ENCODE data around the gene SH3RF3. TPM values are rescaled to one million over a fixed set of nuclear protein-coding genes. Genes with fewer than 3 reads are reported as not detected.

Gene SH3RF3
- total RNA-seq, 1 donor from 2014 or later = 2.1 TPM

DNA sequence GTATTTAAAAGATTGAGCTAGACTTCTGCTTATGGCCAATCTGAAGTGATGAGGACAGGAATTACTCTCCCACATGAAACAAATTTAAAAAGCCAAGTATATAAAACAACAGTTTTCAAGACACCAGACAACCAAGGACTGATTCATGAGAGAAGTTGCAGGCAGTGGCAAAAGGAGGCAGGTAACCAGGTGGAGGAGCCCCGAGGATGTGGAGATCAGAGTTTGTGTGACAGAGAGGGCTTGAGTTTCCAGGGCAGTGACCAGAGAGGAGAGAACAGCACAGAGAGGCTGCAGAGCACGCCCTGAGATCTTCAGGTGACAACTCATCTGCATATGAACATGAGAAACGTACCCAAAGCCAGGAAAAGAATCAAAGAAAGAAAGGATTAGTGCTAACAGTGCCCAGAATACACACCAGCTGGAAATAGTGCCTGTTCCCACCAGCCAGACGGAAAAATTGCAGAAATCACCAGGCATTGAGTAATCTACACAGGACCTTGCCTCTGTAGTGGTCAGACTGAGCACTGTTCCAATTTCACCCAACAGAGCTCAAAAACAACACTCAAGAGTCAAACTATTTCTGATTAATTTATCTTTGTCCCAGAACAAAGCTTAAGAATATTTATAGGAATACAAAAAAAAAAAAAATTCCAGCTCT, 311.6 kb downstream of the SH3RF3 start:
- Histone ChIP-seq H3K27me3 (ENCODE audit: control insufficient read depth in 3 of 3, insufficient read depth in 3 of 3, low read length in 3 of 3) (no peaks in the 10 kb centered on the region), H3K9ac (ENCODE audit: low read depth in 1 of 3, low read length in 3 of 3) (no peak overlapping the region), H3K9me3 (ENCODE audit: control insufficient read depth in 3 of 3, low read length in 3 of 3) (peaks cover 0 to 12% (median 0%) of the 10 kb centered on the region in 3 donors), H3K27ac (ENCODE audit: low read depth, low read length) (no peak overlapping the region), H3K4me3 (ENCODE audit: low read length in 3 of 3) (no peak overlapping the region), H3K4me1 (ENCODE audit: control insufficient read depth in 3 of 3, insufficient read depth in 3 of 3, low read length in 3 of 3) (peaks cover 33 to 40% (median 37%) of the 10 kb centered on the region in 3 donors), H3K36me3 (ENCODE audit: control insufficient read depth in 3 of 3, insufficient read depth in 3 of 3, low read length in 3 of 3) (peaks cover 4 to 8% (median 7%) of the 10 kb centered on the region in 3 donors)

DNA sequence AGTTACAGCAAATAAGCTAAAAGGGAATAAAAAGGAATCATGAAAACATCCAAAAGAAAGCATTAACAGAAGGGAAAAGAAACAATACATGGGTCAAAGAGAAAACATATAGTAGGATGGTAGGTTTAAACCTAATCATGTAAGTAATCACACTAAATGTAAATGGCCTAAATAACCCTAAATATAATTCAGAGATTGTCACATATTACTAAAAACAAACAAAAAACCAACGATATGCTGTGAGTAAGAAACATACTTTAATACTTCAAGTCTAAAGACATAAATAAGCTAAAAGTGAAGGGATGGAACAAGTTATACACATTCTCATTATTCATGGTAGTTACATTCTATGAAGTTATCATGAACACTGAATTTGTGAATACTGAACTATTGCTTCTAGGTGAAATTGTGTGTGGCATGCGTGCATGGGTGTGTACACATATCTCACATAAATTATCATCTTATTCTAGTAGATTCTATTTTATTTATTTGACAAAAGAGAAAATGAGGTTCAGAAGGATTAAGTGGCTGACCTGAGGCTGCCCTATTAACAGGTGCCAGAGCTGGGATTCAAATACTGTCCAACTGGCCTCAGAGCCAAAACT, 313.8 kb downstream of the SH3RF3 start:
- Histone ChIP-seq H3K4me1 (ENCODE audit: control insufficient read depth in 3 of 3, insufficient read depth in 3 of 3, low read length in 3 of 3) (peaks cover 25 to 32% (median 32%) of the 10 kb centered on the region in 3 donors), H3K9me3 (ENCODE audit: control insufficient read depth in 3 of 3, low read length in 3 of 3) (peaks cover 0 to 12% (median 0%) of the 10 kb centered on the region in 3 donors), H3K27me3 (ENCODE audit: control insufficient read depth in 3 of 3, insufficient read depth in 3 of 3, low read length in 3 of 3) (no peaks in the 10 kb centered on the region), H3K4me3 (ENCODE audit: low read length in 3 of 3) (no peak overlapping the region), H3K36me3 (ENCODE audit: control insufficient read depth in 3 of 3, insufficient read depth in 3 of 3, low read length in 3 of 3) (peaks cover 3 to 8% (median 4%) of the 10 kb centered on the region in 3 donors), H3K9ac (ENCODE audit: low read depth in 1 of 3, low read length in 3 of 3) (no peak overlapping the region), H3K27ac (ENCODE audit: low read depth, low read length) (no peak overlapping the region)

DNA sequence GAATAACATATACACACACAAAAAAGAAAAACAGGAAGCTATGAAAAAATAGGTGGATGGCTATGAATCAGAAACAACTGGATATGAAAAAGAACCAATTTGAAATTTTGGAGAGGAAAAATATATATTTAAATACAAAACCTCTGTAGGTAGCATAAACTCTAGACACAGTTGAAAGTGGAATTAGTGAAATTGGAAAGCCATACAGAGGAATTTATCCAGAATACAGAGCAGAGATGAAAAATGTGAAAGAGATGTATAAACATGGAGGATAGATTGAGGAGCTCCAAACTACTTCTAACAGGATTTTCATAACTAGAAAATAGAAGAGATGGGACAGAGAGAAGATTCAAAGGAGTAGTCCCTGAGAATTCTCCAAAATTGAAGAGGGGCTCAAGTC, 315.9 kb downstream of the SH3RF3 start:
- Histone ChIP-seq H3K9me3 (ENCODE audit: control insufficient read depth in 3 of 3, low read length in 3 of 3) (peaks cover 0 to 12% (median 0%) of the 10 kb centered on the region in 3 donors), H3K36me3 (ENCODE audit: control insufficient read depth in 3 of 3, insufficient read depth in 3 of 3, low read length in 3 of 3) (peaks cover 0 to 4% (median 0%) of the 10 kb centered on the region in 3 donors), H3K4me1 (ENCODE audit: control insufficient read depth in 3 of 3, insufficient read depth in 3 of 3, low read length in 3 of 3) (peaks cover 33 to 38% (median 34%) of the 10 kb centered on the region in 3 donors), H3K4me3 (ENCODE audit: low read length in 3 of 3) (no peak overlapping the region), H3K9ac (ENCODE audit: low read depth in 1 of 3, low read length in 3 of 3) (no peak overlapping the region), H3K27me3 (ENCODE audit: control insufficient read depth in 3 of 3, insufficient read depth in 3 of 3, low read length in 3 of 3) (no peaks in the 10 kb centered on the region), H3K27ac (ENCODE audit: low read depth, low read length) (no peak overlapping the region)

DNA sequence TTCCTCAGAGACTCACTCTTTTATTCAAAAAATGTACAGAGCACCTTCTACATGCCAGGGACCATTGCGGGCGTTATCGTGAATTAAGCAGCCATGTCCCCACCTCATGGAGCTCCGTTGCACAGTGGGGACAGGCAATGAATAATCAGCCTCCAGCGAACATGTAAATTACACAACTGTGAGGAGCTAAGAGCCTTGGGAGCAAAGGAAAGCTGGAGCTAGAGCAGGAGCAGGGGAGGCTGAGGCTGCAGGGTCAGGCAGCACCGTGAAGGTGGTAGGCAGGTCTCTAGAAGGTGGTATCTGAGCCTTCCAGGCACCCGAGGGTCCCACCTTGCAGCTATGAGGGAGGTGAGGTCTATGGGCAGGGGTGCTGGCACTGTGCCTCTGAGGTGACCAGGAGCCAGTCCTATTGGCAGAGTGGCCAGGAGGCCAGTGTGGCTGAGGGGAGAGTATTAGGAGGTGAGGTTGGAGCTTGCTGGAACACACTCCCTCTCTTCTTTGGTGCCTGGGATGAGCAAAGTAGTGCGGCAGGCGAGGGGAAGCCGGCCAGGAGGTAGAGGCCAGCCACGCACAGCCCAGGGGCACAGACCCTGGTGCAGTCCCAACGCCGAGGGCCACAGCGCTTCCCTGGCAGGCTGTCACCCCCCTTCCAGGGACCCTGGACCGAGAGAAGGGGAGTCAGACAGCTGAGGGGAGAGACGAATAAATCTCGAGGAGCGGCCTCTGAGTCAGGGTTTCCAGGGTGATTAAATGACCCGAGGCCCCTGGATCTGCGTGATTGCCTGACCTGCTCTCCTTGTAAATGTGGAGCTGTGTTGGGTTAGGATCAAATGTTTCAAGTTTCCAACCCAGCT, 317.5 kb downstream of the SH3RF3 start:
- no peak overlapping the region for H3K27ac ChIP-seq (ENCODE audit: low read depth, low read length)

DNA sequence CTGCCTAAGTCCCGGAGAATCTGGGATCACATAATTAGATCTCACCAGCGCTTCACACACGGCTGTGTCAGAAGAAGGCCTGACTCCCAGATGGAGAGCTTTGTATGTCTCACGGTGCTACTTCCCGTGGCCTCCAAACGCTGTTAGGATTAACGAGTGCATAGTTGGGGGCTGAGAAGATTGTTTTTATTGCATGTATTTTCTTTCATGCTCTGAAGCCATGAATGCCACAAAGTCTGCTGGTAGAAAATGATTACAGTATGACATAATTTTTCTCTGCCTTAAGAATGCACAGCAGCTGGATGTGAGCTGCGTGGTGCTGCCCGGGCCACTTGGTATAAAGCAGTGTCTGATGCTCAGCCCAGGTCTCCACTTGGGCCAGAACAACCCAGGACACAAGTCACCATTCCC, 318.3 kb downstream of the SH3RF3 start:
- peak overlapping the region in 1 of 3 donors; percentile 43 for H3K9ac ChIP-seq (ENCODE audit: low read depth in 1 of 3, low read length in 3 of 3)
- H3K27me3 ChIP-seq (ENCODE audit: control insufficient read depth in 3 of 3, insufficient read depth in 3 of 3, low read length in 3 of 3) = no peaks in the 10 kb centered on the region
- no peak overlapping the region for H3K27ac ChIP-seq (ENCODE audit: low read depth, low read length)
- no peak overlapping the region for H3K4me3 ChIP-seq (ENCODE audit: low read length in 3 of 3)
- peaks cover 0 to 9% (median 0%) of the 10 kb centered on the region in 3 donors for H3K9me3 ChIP-seq (ENCODE audit: control insufficient read depth in 3 of 3, low read length in 3 of 3)
- H3K4me1 ChIP-seq (ENCODE audit: control insufficient read depth in 3 of 3, insufficient read depth in 3 of 3, low read length in 3 of 3) = peaks cover 47 to 57% (median 52%) of the 10 kb centered on the region in 3 donors
- H3K36me3 ChIP-seq (ENCODE audit: control insufficient read depth in 3 of 3, insufficient read depth in 3 of 3, low read length in 3 of 3) = peaks cover 0 to 2% (median 0%) of the 10 kb centered on the region in 3 donors

More for the DNA sequence above, 317.5 kb downstream of the SH3RF3 start:
- Histone ChIP-seq H3K4me3 (ENCODE audit: low read length in 3 of 3) (no peak overlapping the region), H3K27me3 (ENCODE audit: control insufficient read depth in 3 of 3, insufficient read depth in 3 of 3, low read length in 3 of 3) (no peaks in the 10 kb centered on the region), H3K9ac (ENCODE audit: low read depth in 1 of 3, low read length in 3 of 3) (peak overlapping the region in 1 of 3 donors; percentile 55), H3K9me3 (ENCODE audit: control insufficient read depth in 3 of 3, low read length in 3 of 3) (peaks cover 0 to 9% (median 0%) of the 10 kb centered on the region in 3 donors), H3K36me3 (ENCODE audit: control insufficient read depth in 3 of 3, insufficient read depth in 3 of 3, low read length in 3 of 3) (peaks cover 0 to 2% (median 0%) of the 10 kb centered on the region in 3 donors), H3K4me1 (ENCODE audit: control insufficient read depth in 3 of 3, insufficient read depth in 3 of 3, low read length in 3 of 3) (peaks cover 44 to 50% (median 44%) of the 10 kb centered on the region in 3 donors)

DNA sequence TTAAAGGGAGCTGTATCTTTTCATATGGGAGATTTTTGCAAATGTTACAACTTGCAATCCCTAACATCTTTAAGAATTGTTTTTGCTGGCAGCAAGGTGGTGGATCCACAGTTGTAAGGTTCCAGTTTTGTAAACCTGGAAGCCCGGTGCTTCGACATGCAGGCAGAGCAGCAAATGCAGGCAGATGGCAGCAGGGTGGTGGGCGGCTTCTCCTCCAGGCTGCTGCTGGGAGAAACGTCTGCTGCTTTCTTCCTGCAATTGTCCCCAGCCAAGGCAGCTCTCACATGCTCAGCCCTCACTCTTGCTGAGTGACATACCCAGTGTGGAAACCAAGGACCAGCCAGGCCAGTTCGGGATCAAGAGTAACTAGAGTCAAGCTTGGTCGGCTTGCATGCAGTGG, 318.8 kb downstream of the SH3RF3 start:
- Histone ChIP-seq H3K4me1 (ENCODE audit: control insufficient read depth in 3 of 3, insufficient read depth in 3 of 3, low read length in 3 of 3) (peaks cover 52 to 59% (median 56%) of the 10 kb centered on the region in 3 donors), H3K4me3 (ENCODE audit: low read length in 3 of 3) (no peak overlapping the region), H3K36me3 (ENCODE audit: control insufficient read depth in 3 of 3, insufficient read depth in 3 of 3, low read length in 3 of 3) (peaks cover 0 to under 1% (median 0%) of the 10 kb centered on the region in 3 donors), H3K27ac (ENCODE audit: low read depth, low read length) (no peak overlapping the region), H3K9me3 (ENCODE audit: control insufficient read depth in 3 of 3, low read length in 3 of 3) (peaks cover 0 to 4% (median 0%) of the 10 kb centered on the region in 3 donors), H3K27me3 (ENCODE audit: control insufficient read depth in 3 of 3, insufficient read depth in 3 of 3, low read length in 3 of 3) (no peaks in the 10 kb centered on the region), H3K9ac (ENCODE audit: low read depth in 1 of 3, low read length in 3 of 3) (peak overlapping the region in 1 of 3 donors; percentile 16)

DNA sequence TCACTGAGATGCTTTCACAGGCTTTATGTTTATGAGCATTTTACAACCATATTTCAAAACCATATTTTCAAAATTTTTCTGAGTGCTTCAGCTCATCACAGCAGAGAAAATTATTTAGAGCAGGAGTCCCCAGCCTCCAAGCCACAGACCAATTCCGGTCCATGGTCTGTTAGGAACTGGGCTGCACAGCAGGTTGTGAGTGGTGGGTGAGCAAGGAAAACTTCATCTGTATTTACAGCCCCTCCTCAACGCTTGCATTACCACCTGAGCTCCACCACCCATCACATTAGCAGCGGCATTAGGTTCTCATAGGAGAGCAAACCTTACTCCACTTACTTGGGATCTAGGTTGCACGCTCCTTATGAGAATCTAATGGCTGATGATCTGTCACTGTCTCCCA, 319.2 kb downstream of the SH3RF3 start:
- no peaks in the 10 kb centered on the region for H3K27me3 ChIP-seq (ENCODE audit: control insufficient read depth in 3 of 3, insufficient read depth in 3 of 3, low read length in 3 of 3)
- peaks cover 52 to 59% (median 56%) of the 10 kb centered on the region in 3 donors for H3K4me1 ChIP-seq (ENCODE audit: control insufficient read depth in 3 of 3, insufficient read depth in 3 of 3, low read length in 3 of 3)
- H3K27ac ChIP-seq (ENCODE audit: low read depth, low read length) = no peak overlapping the region
- H3K9ac ChIP-seq (ENCODE audit: low read depth in 1 of 3, low read length in 3 of 3) = peak overlapping the region in 1 of 3 donors; percentile 16
- peaks cover 0 to 2% (median 0%) of the 10 kb centered on the region in 3 donors for H3K9me3 ChIP-seq (ENCODE audit: control insufficient read depth in 3 of 3, low read length in 3 of 3)
- H3K36me3 ChIP-seq (ENCODE audit: control insufficient read depth in 3 of 3, insufficient read depth in 3 of 3, low read length in 3 of 3) = no peaks in the 10 kb centered on the region
- no peak overlapping the region for H3K4me3 ChIP-seq (ENCODE audit: low read length in 3 of 3)

DNA sequence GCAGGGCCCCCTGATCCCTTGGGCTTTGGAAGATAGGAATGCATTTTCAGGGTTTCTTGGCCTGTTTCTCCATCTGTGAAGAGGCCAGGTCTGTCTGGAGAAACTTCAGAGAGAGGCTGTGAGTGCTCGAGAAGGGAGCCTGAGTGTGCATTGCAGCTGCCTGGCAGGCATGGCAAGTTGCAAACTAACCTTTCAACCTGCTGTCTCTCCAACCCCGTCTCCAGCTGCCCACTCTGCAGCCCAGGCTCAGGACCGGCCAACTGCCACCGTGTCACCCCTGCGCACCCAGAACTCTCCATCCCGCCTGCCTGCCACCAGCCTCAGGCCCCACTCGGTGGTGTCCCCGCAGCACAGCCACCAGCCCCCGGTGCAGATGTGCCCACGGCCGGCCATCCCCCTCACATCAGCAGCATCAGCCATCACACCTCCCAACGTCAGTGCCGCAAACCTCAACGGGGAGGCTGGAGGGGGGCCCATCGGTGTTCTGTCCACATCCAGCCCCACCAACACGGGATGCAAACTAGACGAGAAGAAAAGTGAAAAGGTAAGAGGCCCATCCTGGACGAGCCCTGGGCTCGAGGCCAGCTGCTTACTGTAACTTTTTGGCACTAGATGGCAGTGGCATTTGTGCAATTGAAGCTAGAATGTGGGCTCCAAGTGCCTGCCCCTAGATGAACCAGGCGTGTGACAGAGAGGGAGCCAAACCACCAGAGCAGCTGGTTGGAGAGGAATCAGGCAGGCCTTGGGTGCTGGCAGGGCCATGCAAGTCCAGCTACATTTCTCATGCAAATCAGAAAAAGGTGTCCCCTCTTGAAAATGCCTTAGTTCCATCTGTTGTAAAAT, 320.2 kb downstream of the SH3RF3 start:
- H3K9me3 ChIP-seq (ENCODE audit: control insufficient read depth in 3 of 3, low read length in 3 of 3) = peaks cover 0 to 2% (median 0%) of the 10 kb centered on the region in 3 donors
- H3K4me1 ChIP-seq (ENCODE audit: control insufficient read depth in 3 of 3, insufficient read depth in 3 of 3, low read length in 3 of 3) = peaks cover 52 to 60% (median 59%) of the 10 kb centered on the region in 3 donors
- peak overlapping the region in 2 of 3 donors; percentile 50 to 66 for H3K9ac ChIP-seq (ENCODE audit: low read depth in 1 of 3, low read length in 3 of 3)
- H3K27me3 ChIP-seq (ENCODE audit: control insufficient read depth in 3 of 3, insufficient read depth in 3 of 3, low read length in 3 of 3) = no peaks in the 10 kb centered on the region
- H3K36me3 ChIP-seq (ENCODE audit: control insufficient read depth in 3 of 3, insufficient read depth in 3 of 3, low read length in 3 of 3) = no peaks in the 10 kb centered on the region
- peak overlapping the region; percentile 57 for H3K27ac ChIP-seq (ENCODE audit: low read depth, low read length)
- H3K4me3 ChIP-seq (ENCODE audit: low read length in 3 of 3) = peak overlapping the region; percentile 6 to 60 (median 47)

Data from skeletal muscle tissue (tissue), 4 donors.